SK-N-SH (cell line): ENCODE results near the gene MRPL55.

Experiments used
- CTCF ChIP-seq: fragments of 200-600 bp; sonication (generic); IDR thresholded peaks from 2 replicates; pipeline ENCODE4 v1.6.1; 2017; ENCODE audit warnings: antibody characterized with exemption, mild to moderate bottlenecking, moderate library complexity
- FOSL2 ChIP-seq: IDR thresholded peaks from 2 replicates; pipeline ENCODE4 v1.4.0; 2012; ENCODE audit warnings: low read depth, mild to moderate bottlenecking, moderate library complexity, borderline replicate concordance
- PBX3 ChIP-seq: IDR thresholded peaks from 2 replicates; pipeline ENCODE4; 2012
- POLR2AphosphoS5 ChIP-seq: IDR thresholded peaks from 2 replicates; pipeline ENCODE4 v1.6.1; 2012; ENCODE audit warnings: low read depth, low read length
- RAD21 ChIP-seq: IDR thresholded peaks from 2 replicates; pipeline ENCODE4 v1.6.1; 2012; ENCODE audit warnings: mild to moderate bottlenecking, low read length
- SMC3 ChIP-seq: IDR thresholded peaks from 2 replicates; pipeline ENCODE4 v1.6.1; 2012; ENCODE audit warnings: low read depth, low read length, improper control_type of control experiment
- YY1 ChIP-seq: IDR thresholded peaks from 2 replicates; pipeline ENCODE4 v1.4.0; 2012; ENCODE audit warnings: low read depth, mild to moderate bottlenecking

- TF ChIP-seq CTCF (no peak), FOSL2 (no peak), POLR2AphosphoS5 (no peak), PBX3 (no peak), SMC3 (no peak), YY1 (no peak), RAD21 (no peak)
Measured at GRCh38 chr1:228085287-228085951, 23.7 kb downstream of the MRPL55 start.
